B cell (primary cell): ENCODE results near the gene RNU1-4.

Experiments used
- CTCF ChIP-seq: fragments of 200-600 bp; IDR thresholded peaks from one replicate; pipeline ENCODE4 v1.8.0; 2022; ENCODE audit warnings: antibody characterized with exemption, mild to moderate bottlenecking
- EZH2 ChIP-seq: IDR thresholded peaks from 2 replicates; pipeline ENCODE4 v1.6.1; 2012; ENCODE audit warnings: borderline replicate concordance, low read depth, mild to moderate bottlenecking, moderate library complexity, low read length; ENCODE audit not compliant: insufficient read depth, poor library complexity, severe bottlenecking

- TF ChIP-seq CTCF (no peak), EZH2 (no peak)
Measured at GRCh38 chr1:16717336-16718098, 22.8 kb upstream of the RNU1-4 start.
